Gastroesophageal sphincter (tissue), 3 donors: ENCODE results near the gene RTP1.

Source experiments
- CTCF ChIP-seq, 4 experiments: fragments of 200-600 bp in 2 of 4; fragments of 450-650 bp in 2 of 4; sonication (generic) in 1 of 4; IDR thresholded peaks; one replicate each; pipeline ENCODE4 v1.5.1; 2017 to 2019; ENCODE audit warnings: antibody characterized with exemption in 4 of 4, mild to moderate bottlenecking in 2 of 4, moderate library complexity in 2 of 4
- POLR2A ChIP-seq, 2 donors: fragments of 450-650 bp; IDR thresholded peaks; one replicate each; pipeline ENCODE4 v1.6.1; 2017; ENCODE audit warnings: antibody characterized with exemption in 2 of 2, mild to moderate bottlenecking in 2 of 2, moderate library complexity in 1 of 2
- POLR2AphosphoS5 ChIP-seq: sonication (generic); formaldehyde crosslinking; IDR thresholded peaks from one replicate; pipeline ENCODE4 v1.6.1; 2017; ENCODE audit warnings: antibody characterized with exemption

GRCh38 chr3:187172929-187173328, 24.4 kb upstream of the RTP1 start:
- TF ChIP-seq POLR2AphosphoS5 = no peak
- TF ChIP-seq CTCF (IDR thresholded peaks at IDR 0.05) = no peak
- TF ChIP-seq POLR2A (IDR thresholded peaks at IDR 0.05) = no peak
